Fibroblast of lung (primary cell): ENCODE data around the gene HBP1.

ENCODE experiments used
- EZH2 ChIP-seq: IDR thresholded peaks from 2 replicates; pipeline ENCODE4 v1.5.1; 2012; ENCODE audit warnings: low read length, control low read depth, mild to moderate bottlenecking; ENCODE audit errors: missing control alignments
- TF ChIP-seq, protein P1 (sequence below), 2 donors: IDR thresholded peaks in 1 of 2; conservative IDR thresholded peaks in 1 of 2; 1 replicate in 1 of 2; 2 replicates in 1 of 2; pipeline ENCODE4 v1.5.1; 2011 to 2012; ENCODE audit warnings: low read length in 2 of 2, control low read depth in 1 of 2, inconsistent platforms in 1 of 2, low read depth in 1 of 2, mild to moderate bottlenecking in 1 of 2

DNA sequence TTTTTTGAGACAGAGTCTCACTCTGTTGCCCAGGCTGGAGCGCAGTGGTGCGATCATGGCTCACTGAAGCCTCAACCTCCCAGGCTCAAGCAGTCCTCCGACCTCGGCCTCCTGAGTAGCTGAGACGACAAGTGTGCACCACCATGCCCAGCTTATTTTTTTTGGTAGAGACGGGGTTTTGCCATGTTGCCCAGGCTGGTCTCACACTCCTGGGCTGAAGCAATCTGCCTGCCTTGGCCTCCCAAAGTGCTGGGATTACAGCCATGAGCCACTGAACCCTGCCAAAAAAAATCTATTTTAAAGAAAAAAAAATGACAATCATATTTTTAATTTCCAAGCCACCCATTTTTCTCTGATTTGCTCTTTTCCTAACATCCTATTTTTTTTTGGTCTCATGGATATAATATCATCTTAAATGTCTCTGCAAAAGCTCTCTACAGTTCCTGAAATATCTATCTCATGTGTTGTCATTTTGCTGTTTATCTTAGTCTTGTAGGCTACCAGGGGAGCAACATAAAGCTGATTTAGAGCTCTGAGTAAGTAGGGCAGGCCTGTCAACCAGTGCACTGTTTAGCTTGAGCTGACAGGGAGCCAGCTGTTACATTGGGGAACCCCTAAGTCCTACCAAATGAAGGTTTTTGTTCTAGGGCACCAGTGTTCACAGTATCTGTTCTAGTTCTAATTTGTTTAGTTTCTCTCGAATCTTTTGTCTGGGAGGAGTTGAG, 29.9 kb upstream of the HBP1 start:
- TF ChIP-seq, protein P1, sequence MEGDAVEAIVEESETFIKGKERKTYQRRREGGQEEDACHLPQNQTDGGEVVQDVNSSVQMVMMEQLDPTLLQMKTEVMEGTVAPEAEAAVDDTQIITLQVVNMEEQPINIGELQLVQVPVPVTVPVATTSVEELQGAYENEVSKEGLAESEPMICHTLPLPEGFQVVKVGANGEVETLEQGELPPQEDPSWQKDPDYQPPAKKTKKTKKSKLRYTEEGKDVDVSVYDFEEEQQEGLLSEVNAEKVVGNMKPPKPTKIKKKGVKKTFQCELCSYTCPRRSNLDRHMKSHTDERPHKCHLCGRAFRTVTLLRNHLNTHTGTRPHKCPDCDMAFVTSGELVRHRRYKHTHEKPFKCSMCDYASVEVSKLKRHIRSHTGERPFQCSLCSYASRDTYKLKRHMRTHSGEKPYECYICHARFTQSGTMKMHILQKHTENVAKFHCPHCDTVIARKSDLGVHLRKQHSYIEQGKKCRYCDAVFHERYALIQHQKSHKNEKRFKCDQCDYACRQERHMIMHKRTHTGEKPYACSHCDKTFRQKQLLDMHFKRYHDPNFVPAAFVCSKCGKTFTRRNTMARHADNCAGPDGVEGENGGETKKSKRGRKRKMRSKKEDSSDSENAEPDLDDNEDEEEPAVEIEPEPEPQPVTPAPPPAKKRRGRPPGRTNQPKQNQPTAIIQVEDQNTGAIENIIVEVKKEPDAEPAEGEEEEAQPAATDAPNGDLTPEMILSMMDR (conservative IDR thresholded peaks at IDR 0.05 in 1 of 2, IDR thresholded peaks at IDR 0.05 in 1 of 2; ENCODE audit: low read depth in 1 of 2, low read length in 2 of 2): no peak
- no peak for TF ChIP-seq EZH2
